ENCODE measurements around the gene RIPK1.
A peak's percentile ranks its signal among the peaks of the same experiment; 100 is the strongest.
"Not testable (repeated sequence)": the region's sequence is repeated elsewhere in the genome, so short reads cannot be mapped to it uniquely, and the experiment has no call there.

The RIPK1 gene

GRCh38 chr6:3045369-3045768 is 22.9 kb upstream of the RIPK1 start:
- no peak for FAIRE-seq

DNA sequence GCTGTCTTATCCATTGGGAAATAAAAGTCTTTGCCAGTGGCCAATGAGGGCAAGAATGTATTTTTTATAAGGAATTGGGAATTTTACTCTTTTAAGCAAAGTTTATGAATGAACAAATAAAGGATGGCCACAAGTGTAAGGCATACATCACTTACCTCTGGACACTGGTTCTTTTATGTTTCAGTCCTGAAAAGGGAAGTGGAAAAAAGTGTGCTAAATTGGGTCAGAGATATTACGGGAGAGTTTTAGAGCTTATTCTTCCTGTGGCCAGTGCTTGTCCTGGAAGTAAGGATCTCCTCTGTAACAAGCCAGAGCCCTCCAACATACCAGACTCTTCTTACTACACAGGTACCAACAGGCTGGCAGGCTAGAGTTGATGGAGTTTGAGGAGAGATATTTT is 22.5 kb upstream of the RIPK1 start:
- FAIRE-seq (no peak), DNase-seq (ENCODE audit: low spot score) (no peak)

More at GRCh38 chr6:3045369-3045768, 22.9 kb upstream of the RIPK1 start:
- DNase-seq (ENCODE audit: low spot score), result no peak

- DNase-seq (ENCODE audit: low spot score) (no peak), FAIRE-seq (no peak)
Measured at GRCh38 chr6:3046295-3046694, 22.0 kb upstream of the RIPK1 start.

GRCh38 chr6:3048009-3048408 is 20.3 kb upstream of the RIPK1 start:
- not testable (repeated sequence) for FAIRE-seq; DNase-seq (ENCODE audit: low spot score)

GRCh38 chr6:3052481-3053230 is 15.6 kb upstream of the RIPK1 start:
- DNase-seq (ENCODE audit: low spot score), result no peak
- FAIRE-seq, result no peak

- DNase-seq (ENCODE audit: low spot score), result no peak
- no peak for FAIRE-seq
Measured at GRCh38 chr6:3053231-3053508, 15.1 kb upstream of the RIPK1 start.

DNA sequence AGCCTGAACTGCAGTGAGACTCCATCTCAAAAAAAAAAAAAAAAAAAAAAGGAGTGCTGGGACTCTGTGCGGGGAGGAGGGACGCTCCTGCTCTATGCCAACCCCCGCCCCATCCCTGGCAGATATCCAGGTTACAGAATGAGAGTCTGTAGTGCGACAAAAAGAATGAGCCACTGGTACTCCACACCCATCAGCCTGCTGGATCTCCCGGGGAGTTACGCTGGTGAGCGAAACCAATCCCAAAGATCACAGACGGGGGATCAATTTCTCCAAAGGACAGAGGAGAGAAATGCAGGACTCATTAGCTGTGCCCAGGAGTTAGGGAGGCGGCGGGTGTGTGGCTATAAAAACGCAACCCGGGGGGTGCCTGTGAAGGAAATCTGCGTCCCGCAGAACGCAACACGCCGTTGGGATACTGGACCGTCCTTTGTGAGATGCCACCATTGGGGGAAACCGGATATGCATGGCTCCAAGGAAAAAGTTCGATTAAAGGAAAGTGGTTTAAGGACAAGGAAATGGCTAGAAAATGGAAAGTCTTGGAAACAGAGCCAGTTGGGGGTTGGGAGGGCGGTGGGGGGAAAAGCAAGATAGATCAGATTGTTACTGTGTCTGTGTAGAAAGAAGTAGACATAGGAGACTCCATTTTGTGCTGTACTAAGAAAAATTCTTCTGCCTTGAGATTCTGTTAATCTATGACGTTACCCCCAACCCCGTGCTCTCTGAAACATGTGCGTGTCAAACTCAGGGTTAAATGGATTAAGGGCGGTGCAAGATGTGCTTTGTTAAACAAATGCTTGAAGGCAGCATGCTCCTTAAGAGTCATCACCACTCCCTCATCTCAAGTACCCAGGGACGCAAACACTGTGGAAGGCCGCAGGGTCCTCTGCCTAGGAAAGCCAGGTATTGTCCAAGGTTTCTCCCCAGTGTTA is 13.8 kb upstream of the RIPK1 start:
- DNase-seq (ENCODE audit: low spot score); FAIRE-seq: not testable (repeated sequence)

GRCh38 chr6:3055158-3055499 is 13.2 kb upstream of the RIPK1 start:
- DNase-seq (ENCODE audit: low spot score); FAIRE-seq: not testable (repeated sequence)

GRCh38 chr6:3057063-3057770 is 11.1 kb upstream of the RIPK1 start:
- DNase-seq (ENCODE audit: low spot score), result no peak
- FAIRE-seq, result no peak

DNA sequence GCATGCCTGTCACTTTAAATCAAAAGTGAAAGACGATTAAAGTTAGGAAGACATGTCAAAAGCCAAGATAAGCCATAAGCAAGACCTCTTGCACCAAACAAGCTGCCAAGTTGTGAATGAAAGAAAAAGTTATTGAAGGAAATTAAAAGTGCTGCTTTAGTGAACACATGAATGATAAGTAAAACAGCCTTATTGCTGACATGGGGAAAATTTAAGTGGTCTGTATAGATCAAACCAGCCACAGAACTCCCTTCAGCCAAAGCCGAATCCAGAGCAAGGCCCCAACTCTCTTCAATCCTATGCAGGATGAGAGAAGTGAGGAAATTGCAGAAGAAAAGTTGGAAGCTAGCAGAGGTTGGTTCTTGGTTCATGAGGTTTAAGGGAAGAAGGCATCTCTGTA is 9.3 kb upstream of the RIPK1 start:
- DNase-seq (ENCODE audit: low spot score), result no peak

GRCh38 chr6:3060092-3060491 is 8.2 kb upstream of the RIPK1 start:
- FAIRE-seq; DNase-seq (ENCODE audit: low spot score): not testable (repeated sequence)

More for the DNA sequence above, 9.3 kb upstream of the RIPK1 start:
- no peak for FAIRE-seq

- FAIRE-seq (no peak), DNase-seq (ENCODE audit: low spot score) (peak; percentile 18)
Measured at GRCh38 chr6:3061501-3061941, 6.8 kb upstream of the RIPK1 start.

- FAIRE-seq; DNase-seq (ENCODE audit: low spot score): not testable (repeated sequence)
Measured at GRCh38 chr6:3063340-3063732, 5.0 kb upstream of the RIPK1 start.

GRCh38 chr6:3063733-3064700 is 4.3 kb upstream of the RIPK1 start:
- DNase-seq (ENCODE audit: low spot score), result peak; percentile 84
- FAIRE-seq, result no peak

- DNase-seq (ENCODE audit: low spot score) (no peak), FAIRE-seq (no peak)
Measured at GRCh38 chr6:3071568-3071967, 3.3 kb downstream of the RIPK1 start.

GRCh38 chr6:3072798-3073197 is 4.5 kb downstream of the RIPK1 start:
- no peak for DNase-seq (ENCODE audit: low spot score)
- no peak for FAIRE-seq

GRCh38 chr6:3073382-3073781 is 5.1 kb downstream of the RIPK1 start:
- FAIRE-seq, result no peak

GRCh38 chr6:3075772-3076113 is 7.4 kb downstream of the RIPK1 start:
- no peak for FAIRE-seq
- no peak for DNase-seq (ENCODE audit: low spot score)

More at GRCh38 chr6:3073382-3073781, 5.1 kb downstream of the RIPK1 start:
- no peak for DNase-seq (ENCODE audit: low spot score)

DNA sequence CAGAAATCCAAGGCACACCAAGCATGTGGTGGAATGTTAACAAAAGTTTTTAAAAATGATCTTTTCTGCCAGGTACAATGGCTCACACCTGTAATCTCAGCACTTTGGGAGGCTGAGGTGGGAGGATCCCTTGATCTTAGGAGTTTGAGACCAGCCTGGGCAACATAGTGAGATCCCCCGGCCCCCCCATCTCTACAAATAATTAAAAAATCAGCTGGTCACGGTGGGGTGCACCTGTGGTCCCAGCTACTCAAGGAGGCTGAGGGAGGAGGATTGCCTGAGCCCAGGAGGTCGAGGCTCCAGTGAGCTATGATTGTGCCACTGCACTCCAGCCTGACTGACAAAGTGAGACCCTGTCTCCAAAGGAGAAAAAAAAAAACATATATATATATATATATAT is 8.0 kb downstream of the RIPK1 start:
- DNase-seq (ENCODE audit: low spot score) (no peak), FAIRE-seq (no peak)

- DNase-seq (ENCODE audit: low spot score) (no peak), FAIRE-seq (no peak)
Measured at GRCh38 chr6:3077430-3077829, 9.1 kb downstream of the RIPK1 start.

DNA sequence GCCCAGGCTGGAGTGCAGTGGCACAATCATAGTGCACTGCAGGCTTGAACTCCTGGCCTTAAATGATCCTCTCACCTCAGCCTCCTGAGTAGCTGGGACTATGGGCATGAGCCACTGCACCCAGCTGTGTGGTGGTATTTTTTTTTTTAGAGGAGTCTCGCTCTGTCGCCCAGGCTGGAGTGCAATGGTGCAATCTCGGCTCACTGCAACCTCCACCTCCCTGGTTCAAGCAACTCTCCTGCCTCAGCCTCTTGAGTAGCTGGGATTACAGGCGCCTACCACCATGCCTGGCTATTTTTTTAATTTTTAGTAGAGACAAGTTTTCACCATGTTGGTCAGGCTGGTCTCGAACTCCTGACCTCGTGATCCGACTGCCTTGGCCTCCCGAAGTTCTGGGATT is 10.7 kb downstream of the RIPK1 start:
- not testable (repeated sequence) for DNase-seq (ENCODE audit: low spot score); FAIRE-seq
